Measurements from ENCODE around the gene TBC1D22A. TPM values are rescaled to one million over a fixed set of nuclear protein-coding genes. Genes with fewer than 3 reads are reported as not detected.

TBC1D22A gene
- total RNA-seq, 4 donors from 2014 or later, result 15.6 to 21.7 (median 20.5) TPM

DNA sequence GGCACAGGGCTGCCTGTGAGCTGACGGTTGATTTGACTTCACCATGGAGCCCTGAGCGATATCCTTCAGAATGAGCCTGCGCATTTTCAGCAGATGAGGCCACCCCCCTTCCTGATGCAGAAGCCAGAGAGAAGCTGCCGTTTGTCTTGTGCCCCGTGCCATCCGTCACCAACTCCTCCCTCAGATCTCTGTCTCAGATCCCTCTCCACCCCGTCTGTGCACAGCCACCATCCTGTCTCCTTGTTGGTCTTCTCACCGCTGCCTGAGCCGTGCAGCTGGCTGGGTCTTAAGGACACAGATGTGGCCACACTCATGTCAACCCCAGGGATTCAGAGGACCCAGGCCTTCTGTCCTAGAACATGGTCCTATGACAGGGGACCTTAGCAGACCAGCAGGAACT lies 293.9 kb downstream of the TBC1D22A start:
- H3K4me3 ChIP-seq, result no peak overlapping the region
- TF ChIP-seq POLR2A (IDR thresholded peaks at IDR 0.05), result no peak
- TF ChIP-seq, protein P1, sequence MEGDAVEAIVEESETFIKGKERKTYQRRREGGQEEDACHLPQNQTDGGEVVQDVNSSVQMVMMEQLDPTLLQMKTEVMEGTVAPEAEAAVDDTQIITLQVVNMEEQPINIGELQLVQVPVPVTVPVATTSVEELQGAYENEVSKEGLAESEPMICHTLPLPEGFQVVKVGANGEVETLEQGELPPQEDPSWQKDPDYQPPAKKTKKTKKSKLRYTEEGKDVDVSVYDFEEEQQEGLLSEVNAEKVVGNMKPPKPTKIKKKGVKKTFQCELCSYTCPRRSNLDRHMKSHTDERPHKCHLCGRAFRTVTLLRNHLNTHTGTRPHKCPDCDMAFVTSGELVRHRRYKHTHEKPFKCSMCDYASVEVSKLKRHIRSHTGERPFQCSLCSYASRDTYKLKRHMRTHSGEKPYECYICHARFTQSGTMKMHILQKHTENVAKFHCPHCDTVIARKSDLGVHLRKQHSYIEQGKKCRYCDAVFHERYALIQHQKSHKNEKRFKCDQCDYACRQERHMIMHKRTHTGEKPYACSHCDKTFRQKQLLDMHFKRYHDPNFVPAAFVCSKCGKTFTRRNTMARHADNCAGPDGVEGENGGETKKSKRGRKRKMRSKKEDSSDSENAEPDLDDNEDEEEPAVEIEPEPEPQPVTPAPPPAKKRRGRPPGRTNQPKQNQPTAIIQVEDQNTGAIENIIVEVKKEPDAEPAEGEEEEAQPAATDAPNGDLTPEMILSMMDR (IDR thresholded peaks at IDR 0.05), result no peak
- H3K36me3 ChIP-seq, result peaks cover 0 to 73% (median 0%) of the 10 kb centered on the region in 3 donors
- WGBS, 2 donors, result 79 to 90% methylated on average over 7 to 8 of the region's 9 CpGs
- H3K27ac ChIP-seq, result no peak overlapping the region
- no peaks in the 10 kb centered on the region for H3K27me3 ChIP-seq
- no peaks in the 10 kb centered on the region for H3K4me1 ChIP-seq
- intact Hi-C loops (cut with DNase I), result no loop called here
- no peak for DNase-seq
- H3K9me3 ChIP-seq, result no peaks in the 10 kb centered on the region

DNA sequence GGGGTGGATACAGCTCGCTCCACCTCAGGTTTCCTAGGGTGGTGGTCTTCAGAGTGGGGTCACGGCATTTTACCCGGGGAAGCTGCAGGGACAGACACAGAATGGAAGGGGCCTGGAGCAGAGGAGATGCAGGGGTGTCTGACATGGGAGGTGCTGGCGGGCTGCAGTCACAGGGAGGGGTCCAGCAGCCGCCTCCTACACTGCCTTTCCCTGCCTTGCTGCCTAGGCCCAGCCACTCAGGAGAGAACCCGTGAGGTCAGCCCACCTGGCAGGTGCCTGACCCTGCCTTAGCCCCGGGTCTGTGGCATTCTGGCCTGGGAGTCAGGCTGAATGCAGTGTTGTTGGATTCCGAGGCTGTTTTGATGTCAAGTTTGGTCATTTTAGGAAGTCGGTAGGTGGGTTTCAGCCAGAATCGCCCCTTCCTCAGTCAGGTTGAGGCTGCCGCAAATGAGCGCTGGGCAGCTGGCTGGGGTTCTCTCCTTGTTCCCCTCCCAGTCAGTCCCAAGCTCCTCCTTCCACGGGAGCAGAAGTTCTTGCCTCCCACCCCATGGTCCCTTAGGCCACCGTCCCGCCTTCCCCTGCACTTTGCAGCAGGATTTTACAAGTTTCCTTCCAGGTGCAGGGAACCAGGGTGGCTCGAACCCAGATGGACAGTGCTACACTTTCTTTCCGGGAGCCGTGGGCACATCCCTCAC lies 294.5 kb downstream of the TBC1D22A start:
- H3K36me3 ChIP-seq, result peaks cover 0 to 73% (median 0%) of the 10 kb centered on the region in 3 donors
- no peak for DNase-seq
- no peak for TF ChIP-seq POLR2A (IDR thresholded peaks at IDR 0.05)
- TF ChIP-seq, protein P1 (IDR thresholded peaks at IDR 0.05), result no peak
- intact Hi-C loops (cut with DNase I), result no loop called here
- H3K9me3 ChIP-seq, result no peaks in the 10 kb centered on the region
- no peaks in the 10 kb centered on the region for H3K27me3 ChIP-seq
- 93 to 100% methylated on average over 4 to 13 of the region's 18 CpGs for WGBS, 2 donors
- H3K27ac ChIP-seq, result no peak overlapping the region
- H3K4me3 ChIP-seq, result no peak overlapping the region
- H3K4me1 ChIP-seq, result no peaks in the 10 kb centered on the region

DNA sequence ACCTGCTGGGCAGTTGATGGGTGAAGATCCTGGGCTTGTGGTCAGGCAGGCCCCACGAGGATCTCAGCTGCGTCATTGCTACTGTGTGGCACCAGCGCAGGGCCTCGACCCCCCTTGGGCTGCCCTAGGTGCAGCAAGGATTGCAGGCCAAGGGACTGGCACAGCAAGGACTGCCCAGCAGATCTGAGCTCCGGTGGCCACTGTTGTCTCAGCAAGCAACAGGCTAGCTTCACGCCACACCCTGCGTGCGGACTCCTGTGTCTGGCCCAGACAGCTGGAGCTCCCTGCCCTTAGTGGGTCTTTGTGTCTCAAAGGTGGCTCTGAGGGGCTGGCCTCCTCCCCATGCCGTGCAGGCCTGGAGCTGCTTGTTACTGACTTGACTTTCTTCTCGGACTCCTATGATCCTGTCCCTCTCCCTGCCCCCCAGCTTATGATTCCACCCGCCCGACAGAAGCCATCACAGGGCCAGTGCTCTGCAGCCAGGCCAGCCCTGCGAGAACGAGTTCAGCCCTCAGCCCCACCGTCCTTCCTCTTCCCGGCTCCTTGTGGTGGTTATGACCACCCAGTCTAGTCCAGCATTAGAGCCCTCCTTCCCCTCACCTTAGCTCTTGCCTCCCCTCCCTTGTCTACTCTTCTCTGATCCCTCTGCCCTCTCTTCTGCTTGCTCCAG lies 295.6 kb downstream of the TBC1D22A start:
- intact Hi-C loops (cut with DNase I), result no loop called here
- H3K4me1 ChIP-seq, result no peaks in the 10 kb centered on the region
- no peaks in the 10 kb centered on the region for H3K27me3 ChIP-seq
- no peak overlapping the region for H3K27ac ChIP-seq
- peaks cover 0 to 77% (median 0%) of the 10 kb centered on the region in 3 donors for H3K36me3 ChIP-seq
- H3K4me3 ChIP-seq, result no peak overlapping the region
- no peak for DNase-seq
- H3K9me3 ChIP-seq, result no peaks in the 10 kb centered on the region
- no peak for TF ChIP-seq POLR2A (IDR thresholded peaks at IDR 0.05)
- TF ChIP-seq, protein P1 (IDR thresholded peaks at IDR 0.05), result no peak
- WGBS, 2 donors, result 90 to 96% methylated on average over 7 of the region's 16 CpGs

DNA sequence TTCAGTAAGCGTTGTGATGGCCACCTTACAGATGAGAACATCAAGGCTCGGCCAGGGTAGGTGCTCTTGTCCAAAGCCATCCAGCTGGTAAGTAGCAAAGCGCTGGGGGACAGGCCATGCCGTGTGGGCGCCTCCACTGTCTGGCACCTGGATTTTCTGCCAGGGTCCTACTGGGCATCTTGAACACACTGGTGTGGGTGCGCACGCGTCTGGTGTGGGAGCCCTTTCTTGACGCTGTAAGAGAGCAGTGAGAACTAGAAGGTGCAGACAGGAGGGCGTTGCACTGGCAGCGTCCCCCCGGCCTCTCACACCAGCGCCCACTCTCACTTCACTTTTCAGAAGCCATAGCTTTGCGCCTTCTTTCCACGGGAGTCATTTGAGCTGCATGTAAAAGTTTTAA lies 296.6 kb downstream of the TBC1D22A start:
- no peak overlapping the region for H3K4me3 ChIP-seq
- H3K36me3 ChIP-seq, result peaks cover 0 to 79% (median 0%) of the 10 kb centered on the region in 3 donors
- intact Hi-C loops (cut with DNase I), result no loop called here
- TF ChIP-seq, protein P1 (IDR thresholded peaks at IDR 0.05), result no peak
- no peak for TF ChIP-seq POLR2A (IDR thresholded peaks at IDR 0.05)
- no peak for DNase-seq
- H3K9me3 ChIP-seq, result no peaks in the 10 kb centered on the region
- WGBS, 2 donors, result 84 to 96% methylated on average over 7 to 15 of the region's 15 CpGs
- no peaks in the 10 kb centered on the region for H3K4me1 ChIP-seq
- H3K27me3 ChIP-seq, result no peaks in the 10 kb centered on the region
- H3K27ac ChIP-seq, result no peak overlapping the region

DNA sequence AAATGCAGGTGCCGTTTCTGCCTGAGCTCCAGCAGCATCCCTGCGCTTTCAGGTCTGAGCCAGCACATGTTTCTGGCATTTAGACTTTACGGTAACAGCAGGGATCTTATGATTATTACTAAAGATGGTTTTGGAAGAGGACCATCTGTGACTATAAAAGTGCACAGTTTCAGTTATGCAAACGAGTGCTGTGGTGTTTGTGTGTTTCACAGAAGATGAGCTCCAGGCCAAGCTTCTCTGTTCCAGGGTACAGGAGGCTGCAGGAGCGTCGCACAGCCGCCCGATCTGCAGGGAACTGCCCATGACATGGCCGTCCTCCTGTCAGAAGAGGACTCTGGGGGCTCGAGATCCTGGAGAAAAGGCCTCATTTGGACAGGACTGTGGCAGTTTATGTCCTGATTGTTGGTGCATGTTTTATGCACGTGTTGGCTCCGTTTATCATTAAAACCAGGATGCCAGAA lies 297.3 kb downstream of the TBC1D22A start:
- Histone ChIP-seq H3K36me3 (peaks cover 0 to 75% (median 0%) of the 10 kb centered on the region in 3 donors), H3K4me1 (no peaks in the 10 kb centered on the region), H3K27ac (no peak overlapping the region), H3K4me3 (no peak overlapping the region), H3K9me3 (no peaks in the 10 kb centered on the region), H3K27me3 (no peaks in the 10 kb centered on the region)
- intact Hi-C loops (cut with DNase I), result no loop called here
- TF ChIP-seq POLR2A (IDR thresholded peaks at IDR 0.05), result no peak
- WGBS, 2 donors, result 79 to 83% methylated on average over 6 to 12 of the region's 12 CpGs
- DNase-seq, result no peak
